Tibial nerve (tissue), 4 donors: ENCODE measurements around the gene ANKRD37. TPM values are rescaled to one million over a fixed set of nuclear protein-coding genes. Genes with fewer than 3 reads are reported as not detected.

ENCODE experiments used
- DNase-seq, 2 donors: peaks; one replicate each; pipeline ENCODE4 v3.0.0-alpha.2; 2019; ENCODE audit warnings: low spot score in 2 of 2
- H3K27ac ChIP-seq, 4 donors: fragments of 200-600 bp; sonication (generic) in 3 of 4; one replicate each; pipeline ENCODE4 v1.5.1; 2017 to 2019; ENCODE audit warnings: mild to moderate bottlenecking in 1 of 4
- H3K27me3 ChIP-seq, 2 donors: fragments of 200-600 bp; sonication (generic) in 1 of 2; one replicate each; pipeline versions ENCODE4 v1.5.1 to v1.6.0; 2017 to 2019
- H3K36me3 ChIP-seq, 3 donors: fragments of 200-600 bp; sonication (generic); one replicate each; pipeline ENCODE4 v1.5.1; 2018 to 2019
- H3K4me1 ChIP-seq, 4 donors: fragments of 200-600 bp; sonication (generic) in 3 of 4; one replicate each; pipeline ENCODE4 v1.5.1; 2017 to 2019
- H3K4me3 ChIP-seq, 4 donors: fragments of 200-600 bp; sonication (generic) in 3 of 4; one replicate each; pipeline ENCODE4 v1.5.1; 2017 to 2019; ENCODE audit warnings: mild to moderate bottlenecking in 1 of 4, moderate library complexity in 1 of 4
- H3K9me3 ChIP-seq, 4 donors: fragments of 200-600 bp; sonication (generic) in 3 of 4; one replicate each; pipeline ENCODE4 v1.5.1; 2017 to 2019
- CTCF ChIP-seq, 5 experiments: fragments of 200-600 bp in 3 of 5; fragments of 450-650 bp in 2 of 5; sonication (generic) in 3 of 5; IDR thresholded peaks; one replicate each; pipeline ENCODE4 v1.5.1; 2016 to 2019; ENCODE audit warnings: antibody characterized with exemption in 5 of 5, mild to moderate bottlenecking in 3 of 5, moderate library complexity in 2 of 5
- EP300 ChIP-seq, 2 donors: sonication (generic); formaldehyde crosslinking; IDR thresholded peaks; one replicate each; pipeline ENCODE4 v1.6.1; 2017; ENCODE audit warnings: antibody characterized with exemption in 2 of 2, mild to moderate bottlenecking in 1 of 2
- POLR2A ChIP-seq, 2 donors: fragments of 450-650 bp; IDR thresholded peaks; one replicate each; pipeline ENCODE4 v1.6.1; 2017; ENCODE audit warnings: antibody characterized with exemption in 2 of 2, mild to moderate bottlenecking in 2 of 2, moderate library complexity in 2 of 2
- WGBS, 2 donors: methylation state at CpG; one replicate each; pipeline ENCODE4 v1.1.5; 2018; 5-methylcytosine and 5-hydroxymethylcytosine counted together
- total RNA-seq, 4 donors: library from RNA; depleted of rRNA; stranded (reverse); fragments of >200 nt; gene quantifications; one replicate each; pipeline ENCODE4 v1.1.0, GENCODE V29; 2016

Gene ANKRD37
- total RNA-seq, 4 donors from 2014 or later: 9.6 to 38.4 (median 30.6) TPM

GRCh38 chr4:185425647-185426352, 29.2 kb downstream of the ANKRD37 start, which contains the start of gene UFSP2:
Gene UFSP2 (minus strand): TSS chr4:185425964. CDS start chr4:185425868, 96 bp downstream.
- 0 to 1% methylated on average over 46 to 49 of the region's 66 CpGs for WGBS, 2 donors

GRCh38 chr4:185426960-185427688, 30.5 kb downstream of the ANKRD37 start:
- peaks cover 0 to under 1% (median 0%) of the 10 kb centered on the region in 3 donors for H3K36me3 ChIP-seq
- DNase-seq: no peak
- no peak for TF ChIP-seq CTCF (IDR thresholded peaks at IDR 0.05)
- no peak for TF ChIP-seq POLR2A (IDR thresholded peaks at IDR 0.05)
- no peak for TF ChIP-seq EP300 (IDR thresholded peaks at IDR 0.05)
- no peaks in the 10 kb centered on the region for H3K27me3 ChIP-seq
- WGBS, 2 donors: 88 to 92% methylated on average over 22 of the region's 22 CpGs
- no peak overlapping the region for H3K27ac ChIP-seq
- H3K9me3 ChIP-seq: no peaks in the 10 kb centered on the region
- no peak overlapping the region for H3K4me3 ChIP-seq
- peaks cover 0 to 34% (median 13%) of the 10 kb centered on the region in 4 donors for H3K4me1 ChIP-seq

More at GRCh38 chr4:185425647-185426352, 29.2 kb downstream of the ANKRD37 start, which contains the start of gene UFSP2:
- peak; percentile 89 to 92 for DNase-seq
- TF ChIP-seq POLR2A (IDR thresholded peaks at IDR 0.05) (peak; percentile 64 to 86), CTCF (IDR thresholded peaks at IDR 0.05) (peak in 2 of 5 experiments; percentile 39 to 55), EP300 (IDR thresholded peaks at IDR 0.05) (peak; percentile 97)
- Histone ChIP-seq H3K27ac (peak within 1 kb of the TSS; percentile 95 to 98 (median 96)), H3K9me3 (no peaks in the 10 kb centered on the region), H3K4me1 (peaks cover 0 to 47% (median 14%) of the 10 kb centered on the region in 4 donors), H3K36me3 (peaks cover 0 to 11% (median 0%) of the 10 kb centered on the region in 3 donors), H3K4me3 (peak within 1 kb of the TSS; percentile 90 to 98 (median 94)), H3K27me3 (no peaks in the 10 kb centered on the region)

- Histone ChIP-seq H3K27me3 (no peaks in the 10 kb centered on the region), H3K9me3 (no peaks in the 10 kb centered on the region), H3K4me3 (no peak overlapping the region), H3K4me1 (peaks cover 0 to 8% (median 5%) of the 10 kb centered on the region in 4 donors), H3K27ac (no peak overlapping the region), H3K36me3 (no peaks in the 10 kb centered on the region)
- TF ChIP-seq POLR2A (IDR thresholded peaks at IDR 0.05): no peak
- TF ChIP-seq EP300 (IDR thresholded peaks at IDR 0.05): no peak
- no peak for TF ChIP-seq CTCF (IDR thresholded peaks at IDR 0.05)
- no peak for DNase-seq
- WGBS, 2 donors: 54 to 60% methylated on average over 5 of the region's 5 CpGs
Measured at GRCh38 chr4:185429660-185430059, 33.0 kb downstream of the ANKRD37 start.

- H3K4me1 ChIP-seq: no peaks in the 10 kb centered on the region
- H3K27me3 ChIP-seq: no peaks in the 10 kb centered on the region
- DNase-seq: no peak
- no peak overlapping the region for H3K4me3 ChIP-seq
- no peaks in the 10 kb centered on the region for H3K36me3 ChIP-seq
- H3K9me3 ChIP-seq: no peaks in the 10 kb centered on the region
- no peak overlapping the region for H3K27ac ChIP-seq
- TF ChIP-seq EP300 (IDR thresholded peaks at IDR 0.05) (no peak), POLR2A (IDR thresholded peaks at IDR 0.05) (no peak), CTCF (IDR thresholded peaks at IDR 0.05) (no peak)
Measured at GRCh38 chr4:185435466-185435865, 38.8 kb downstream of the ANKRD37 start.

GRCh38 chr4:185437809-185438208, 41.2 kb downstream of the ANKRD37 start:
- no peaks in the 10 kb centered on the region for H3K4me1 ChIP-seq
- no peaks in the 10 kb centered on the region for H3K36me3 ChIP-seq
- no peaks in the 10 kb centered on the region for H3K27me3 ChIP-seq
- H3K4me3 ChIP-seq: no peak overlapping the region
- no peak for DNase-seq
- no peak overlapping the region for H3K27ac ChIP-seq
- H3K9me3 ChIP-seq: no peaks in the 10 kb centered on the region
- TF ChIP-seq POLR2A (IDR thresholded peaks at IDR 0.05): no peak
- TF ChIP-seq CTCF (IDR thresholded peaks at IDR 0.05): no peak
- no peak for TF ChIP-seq EP300 (IDR thresholded peaks at IDR 0.05)
